Omental fat pad (tissue), 4 donors: ENCODE data around the gene TMEM8B. TPM values are rescaled to one million over a fixed set of nuclear protein-coding genes. Genes with fewer than 3 reads are reported as not detected.

Experiments used
- ATAC-seq: fragments of 150-250 bp; one replicate; pipeline ENCODE4 v1.9.1; 2016; ENCODE audit warnings: mild to moderate bottlenecking, moderate library complexity; ENCODE audit not compliant: low FRiP score
- DNase-seq: peaks from one replicate; pipeline ENCODE4 v3.0.0-alpha.2; 2019; ENCODE audit warnings: low spot score
- total RNA-seq, 4 donors: library from RNA; depleted of rRNA; stranded (reverse); fragments of >200 nt; gene quantifications; one replicate each; pipeline ENCODE4 v1.1.0, GENCODE V29; 2016
- TF ChIP-seq, protein P1 (sequence below), 3 donors: fragments of 450-650 bp; IDR thresholded peaks; one replicate each; pipeline ENCODE4 v1.5.1; 2016 to 2017; ENCODE audit warnings: antibody characterized with exemption in 3 of 3, mild to moderate bottlenecking in 3 of 3, moderate library complexity in 2 of 3

TMEM8B gene
- total RNA-seq, 4 donors from 2014 or later = 2.7 to 13.2 (median 4.6) TPM

DNA sequence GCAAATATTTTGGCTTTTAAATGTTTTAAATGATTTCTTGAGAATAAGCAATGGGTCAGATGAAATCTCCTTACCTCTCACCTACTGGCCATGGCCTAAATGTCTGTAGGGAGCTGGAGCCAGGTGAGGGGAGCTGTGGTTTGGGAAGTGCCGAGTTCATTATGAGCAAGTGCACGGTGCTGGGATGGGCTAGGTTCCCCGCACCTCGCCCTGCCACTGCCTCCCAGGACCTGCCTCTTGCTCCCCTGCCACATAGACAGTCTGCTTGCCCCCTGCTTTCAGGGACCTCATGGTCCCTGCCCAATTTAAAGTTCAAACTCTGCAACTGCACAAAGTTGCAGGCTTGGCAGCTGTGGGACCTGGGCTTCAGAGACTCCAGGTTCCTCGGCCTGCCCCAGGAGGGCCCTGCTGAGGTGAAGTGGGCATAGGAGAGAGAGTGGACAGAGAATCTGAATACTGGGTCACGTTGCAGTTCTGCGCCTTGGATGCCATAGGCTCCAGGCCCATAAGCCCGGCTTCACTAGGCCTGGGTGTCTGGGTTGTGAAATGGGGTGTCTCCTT is 35.7 kb downstream of the TMEM8B start:
- TF ChIP-seq, protein P1, sequence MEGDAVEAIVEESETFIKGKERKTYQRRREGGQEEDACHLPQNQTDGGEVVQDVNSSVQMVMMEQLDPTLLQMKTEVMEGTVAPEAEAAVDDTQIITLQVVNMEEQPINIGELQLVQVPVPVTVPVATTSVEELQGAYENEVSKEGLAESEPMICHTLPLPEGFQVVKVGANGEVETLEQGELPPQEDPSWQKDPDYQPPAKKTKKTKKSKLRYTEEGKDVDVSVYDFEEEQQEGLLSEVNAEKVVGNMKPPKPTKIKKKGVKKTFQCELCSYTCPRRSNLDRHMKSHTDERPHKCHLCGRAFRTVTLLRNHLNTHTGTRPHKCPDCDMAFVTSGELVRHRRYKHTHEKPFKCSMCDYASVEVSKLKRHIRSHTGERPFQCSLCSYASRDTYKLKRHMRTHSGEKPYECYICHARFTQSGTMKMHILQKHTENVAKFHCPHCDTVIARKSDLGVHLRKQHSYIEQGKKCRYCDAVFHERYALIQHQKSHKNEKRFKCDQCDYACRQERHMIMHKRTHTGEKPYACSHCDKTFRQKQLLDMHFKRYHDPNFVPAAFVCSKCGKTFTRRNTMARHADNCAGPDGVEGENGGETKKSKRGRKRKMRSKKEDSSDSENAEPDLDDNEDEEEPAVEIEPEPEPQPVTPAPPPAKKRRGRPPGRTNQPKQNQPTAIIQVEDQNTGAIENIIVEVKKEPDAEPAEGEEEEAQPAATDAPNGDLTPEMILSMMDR (IDR thresholded peaks at IDR 0.05) = no peak
- DNase-seq (no peak), ATAC-seq (no peak)

DNA sequence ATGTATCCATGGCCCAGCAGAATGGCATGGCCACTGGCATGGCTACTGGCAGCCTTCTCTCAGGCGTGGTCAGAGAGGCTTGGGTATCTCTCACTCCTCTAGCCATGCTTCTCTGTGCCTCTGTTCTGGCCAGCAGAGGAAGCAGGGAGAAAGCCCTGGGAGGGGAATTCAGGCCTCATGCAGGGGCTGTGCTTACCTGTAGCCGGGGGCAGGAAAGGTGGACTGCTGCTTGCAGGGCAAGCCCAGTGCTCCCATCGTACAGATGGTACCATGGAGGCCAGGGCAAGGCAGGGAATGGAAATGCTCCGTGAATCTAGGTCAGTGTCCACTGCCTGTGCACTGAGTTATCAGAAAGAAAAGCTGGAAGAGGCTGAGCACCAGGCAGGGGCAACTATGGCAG is 38.5 kb downstream of the TMEM8B start:
- ATAC-seq = no peak

DNA sequence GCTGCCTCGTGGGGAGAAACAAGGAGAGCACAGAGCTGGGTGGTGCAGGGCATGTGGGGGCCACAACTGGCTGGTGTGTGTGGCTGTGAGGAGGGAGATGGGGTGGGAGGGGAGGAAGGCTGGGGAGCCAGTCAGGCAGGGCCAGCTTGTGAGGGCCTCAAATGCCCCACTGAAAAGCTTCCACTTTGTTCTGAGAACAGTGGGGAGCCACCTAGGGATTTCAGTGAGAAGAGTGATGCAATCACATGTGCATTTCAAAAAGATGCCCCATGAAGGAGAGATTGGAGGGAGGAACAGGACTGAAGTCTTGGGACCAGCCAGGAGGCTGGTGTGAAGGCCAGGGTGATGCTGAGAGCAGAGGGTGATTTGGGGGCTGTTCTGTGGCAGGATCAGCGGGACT is 39.9 kb downstream of the TMEM8B start:
- TF ChIP-seq, protein P1 (IDR thresholded peaks at IDR 0.05) = no peak
- DNase-seq = no peak
- peak; percentile 27 for ATAC-seq

More for the DNA sequence above, 38.5 kb downstream of the TMEM8B start:
- DNase-seq = no peak
- TF ChIP-seq, protein P1 (IDR thresholded peaks at IDR 0.05) = no peak

DNA sequence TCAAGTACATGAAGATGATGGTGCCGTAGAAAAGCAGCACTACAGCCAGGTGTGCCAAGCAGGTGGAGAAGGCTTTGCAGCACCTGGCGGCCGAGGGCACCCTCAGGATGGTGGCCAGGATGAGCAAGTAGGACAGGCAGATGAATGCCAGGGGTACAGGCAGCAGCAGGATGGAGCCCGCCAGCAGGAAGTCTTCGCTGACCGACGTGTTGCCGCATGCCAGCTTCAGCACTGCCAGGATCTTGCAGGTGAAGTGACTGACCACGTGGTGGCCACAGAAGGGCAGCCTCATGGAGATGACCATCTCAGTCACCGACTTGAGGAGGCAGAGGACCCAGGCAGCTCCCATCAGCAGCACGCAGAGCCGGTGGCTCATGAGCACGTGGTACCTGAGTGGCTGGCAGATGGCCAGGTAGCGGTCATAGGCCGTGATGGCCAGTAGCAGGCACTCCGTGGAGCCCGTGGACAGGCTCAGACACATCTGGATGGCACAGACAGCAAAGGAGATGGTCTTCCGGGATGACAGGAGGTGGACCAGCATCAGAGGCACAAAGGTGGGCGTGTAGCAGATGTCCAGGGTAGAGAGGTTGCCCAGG is 40.7 kb downstream of the TMEM8B start:
- DNase-seq (no peak), ATAC-seq (no peak)
- TF ChIP-seq, protein P1 (IDR thresholded peaks at IDR 0.05) = no peak

DNA sequence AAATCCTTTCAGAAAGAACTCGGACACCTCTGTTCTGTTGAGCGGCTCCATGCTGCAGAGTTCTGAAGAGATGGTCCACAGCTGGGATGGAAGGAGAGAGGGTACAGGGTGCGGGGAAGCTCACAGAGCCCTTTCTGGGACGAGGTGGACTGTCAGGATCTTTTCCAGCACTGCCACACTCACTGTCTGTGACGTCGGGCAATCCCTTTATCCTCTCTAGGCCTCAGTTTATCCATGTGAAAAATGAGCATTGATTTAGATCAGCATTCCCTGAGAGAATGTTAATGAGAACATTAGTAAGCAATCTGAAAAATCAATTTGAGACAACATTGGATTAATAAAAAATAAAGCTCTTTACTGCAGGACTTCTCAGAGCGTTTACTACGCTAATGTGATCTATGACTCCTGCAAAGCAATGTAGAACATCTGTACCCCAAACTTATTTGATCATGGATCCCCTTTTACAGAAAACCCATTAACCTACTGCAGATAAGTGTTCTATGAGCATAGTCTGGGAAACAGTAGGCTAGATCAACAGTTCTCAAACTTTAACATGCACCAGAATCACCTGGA is 41.4 kb downstream of the TMEM8B start, which contains the start of gene OR13J1:
Gene OR13J1, minus strand, starts transcription at position 51 of the 573 bp plus-strand sequence. Its CDS starts 0 bp downstream, at position 51.
- DNase-seq = no peak
- no peak for ATAC-seq
- TF ChIP-seq, protein P1 (IDR thresholded peaks at IDR 0.05) = no peak

DNA sequence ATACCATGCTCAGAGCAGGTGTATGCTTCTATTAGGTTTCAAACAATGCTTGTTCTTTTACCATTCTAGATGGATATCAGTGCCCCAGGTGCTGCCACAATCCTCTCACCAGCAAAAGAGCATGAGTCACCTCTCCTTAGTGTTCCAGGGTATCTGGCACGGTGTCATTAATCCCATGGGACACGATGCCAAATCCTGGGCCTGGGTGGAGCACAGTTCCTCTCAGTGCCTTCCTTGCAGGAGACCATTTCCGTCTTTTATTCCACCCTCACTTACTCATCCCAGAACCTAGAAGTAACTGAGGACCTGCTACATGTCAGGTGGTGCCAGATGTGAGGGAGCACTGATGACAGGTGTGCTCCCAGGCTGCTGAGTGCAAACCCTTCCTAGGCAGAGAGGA is 42.5 kb downstream of the TMEM8B start:
- TF ChIP-seq, protein P1 (IDR thresholded peaks at IDR 0.05) = no peak
- DNase-seq = no peak
- no peak for ATAC-seq

DNA sequence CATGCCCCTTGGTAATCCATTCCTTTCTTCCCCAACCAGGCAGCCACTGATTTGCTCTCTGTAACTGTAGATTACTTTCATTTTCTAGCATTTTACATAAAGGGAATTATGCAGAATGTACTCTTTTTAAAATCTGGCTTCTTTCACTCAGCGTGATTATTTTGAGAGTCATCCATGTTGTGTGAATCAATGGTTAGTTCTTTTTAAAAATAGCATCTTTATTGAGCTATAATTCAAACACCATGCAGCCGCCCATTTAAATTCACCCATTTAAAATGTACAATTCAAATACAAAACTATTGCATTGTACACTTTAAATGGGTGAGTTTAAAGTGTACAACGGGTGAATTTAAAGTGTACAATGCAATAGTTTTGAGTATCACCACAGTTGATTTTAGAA is 43.5 kb downstream of the TMEM8B start:
- TF ChIP-seq, protein P1 (IDR thresholded peaks at IDR 0.05) = no peak
- ATAC-seq = no peak
- DNase-seq = no peak
